Hepatocyte (in vitro differentiated cells): Measurements from ENCODE around the gene SIRT1. TPM values are rescaled to one million over a fixed set of nuclear protein-coding genes. Genes with fewer than 3 reads are reported as not detected.

Source experiments
- DNase-seq: peaks from one replicate; pipeline ENCODE4 v3.0.0-alpha.2; 2016; ENCODE audit warnings: low spot score
- H2AFZ ChIP-seq: fragments of 200-600 bp; sonication (generic); 2 replicates; pipeline ENCODE4 v1.6.0; 2016; ENCODE audit warnings: antibody characterized with exemption, mild to moderate bottlenecking
- H3K27ac ChIP-seq: fragments of 200-600 bp; sonication (generic); 2 replicates; pipeline ENCODE4 v1.5.1; 2016; ENCODE audit warnings: mild to moderate bottlenecking
- H3K27me3 ChIP-seq: fragments of 200-600 bp; sonication (generic); 2 replicates; pipeline ENCODE4 v1.6.1; 2016
- H3K36me3 ChIP-seq: fragments of 200-600 bp; sonication (generic); replicated peaks from 2 replicates; pipeline ENCODE4 v1.5.1; 2016; ENCODE audit warnings: low read depth; ENCODE audit not compliant: insufficient read depth
- H3K4me1 ChIP-seq: fragments of 200-600 bp; sonication (generic); 2 replicates; pipeline ENCODE4 v1.5.1; 2016; ENCODE audit warnings: mild to moderate bottlenecking, moderate library complexity; ENCODE audit not compliant: insufficient read depth
- H3K4me2 ChIP-seq: fragments of 200-600 bp; sonication (generic); 2 replicates; pipeline ENCODE4 v1.6.0; 2016
- H3K4me3 ChIP-seq: fragments of 200-600 bp; sonication (generic); 2 replicates; pipeline ENCODE4 v1.5.1; 2016; ENCODE audit warnings: mild to moderate bottlenecking
- H3K79me2 ChIP-seq: fragments of 200-600 bp; sonication (generic); 2 replicates; pipeline ENCODE4 v1.6.0; 2017; ENCODE audit warnings: mild to moderate bottlenecking
- H3K9me2 ChIP-seq: fragments of 200-600 bp; sonication (generic); replicated peaks from 2 replicates; pipeline ENCODE4 v1.6.0; 2017; ENCODE audit warnings: mild to moderate bottlenecking; ENCODE audit not compliant: insufficient read depth
- H3K9me3 ChIP-seq: fragments of 200-600 bp; sonication (generic); 2 replicates; pipeline ENCODE4 v1.5.1; 2016; ENCODE audit warnings: low read depth, mild to moderate bottlenecking
- H4K20me1 ChIP-seq: fragments of 200-600 bp; sonication (generic); 2 replicates; pipeline ENCODE4 v1.6.0; 2016; ENCODE audit warnings: mild to moderate bottlenecking; ENCODE audit not compliant: insufficient read depth, poor library complexity, severe bottlenecking
- EZH2 ChIP-seq: fragments of 200-600 bp; sonication (generic); IDR thresholded peaks from 2 replicates; pipeline ENCODE4 v1.6.1; 2016; ENCODE audit warnings: antibody characterized with exemption, mild to moderate bottlenecking, borderline replicate concordance
- EZH2phosphoT487 ChIP-seq: fragments of 200-600 bp; sonication (generic); IDR thresholded peaks from one replicate; pipeline ENCODE4 v1.6.1; 2018; ENCODE audit warnings: antibody characterized with exemption, mild to moderate bottlenecking, low read depth, moderate library complexity; ENCODE audit not compliant: unreplicated experiment, severe bottlenecking
- WGBS: methylation state at CpG from one replicate; pipeline ENCODE4 v1.1.6; 2016; ENCODE audit warnings: low lambda C conversion rate; ENCODE audit errors: missing lambda C conversion rate; 5-methylcytosine and 5-hydroxymethylcytosine counted together
- polyA plus RNA-seq: library from polyadenylated mRNA; unstranded; fragments of >200 nt; fragmentation: Nextera tagmentation; extraction: Ambion mirVana; gene quantifications from 2 replicates; pipeline ENCODE4 v1.2.1, GENCODE V29; 2016
- total RNA-seq: library from RNA; depleted of rRNA; stranded (reverse); fragments of >200 nt; gene quantifications from 2 replicates; pipeline ENCODE4 v1.2.3, GENCODE V29; 2014
- TF ChIP-seq, protein P1 (sequence below): fragments of 200-600 bp; sonication (generic); IDR thresholded peaks from 2 replicates; pipeline ENCODE4 v1.5.1; 2016; ENCODE audit warnings: antibody characterized with exemption, mild to moderate bottlenecking; ENCODE audit not compliant: poor library complexity

The SIRT1 gene
- total and polyA plus RNA-seq, 2 experiments from 2014 or later, result 14.7 to 24.3 TPM

DNA sequence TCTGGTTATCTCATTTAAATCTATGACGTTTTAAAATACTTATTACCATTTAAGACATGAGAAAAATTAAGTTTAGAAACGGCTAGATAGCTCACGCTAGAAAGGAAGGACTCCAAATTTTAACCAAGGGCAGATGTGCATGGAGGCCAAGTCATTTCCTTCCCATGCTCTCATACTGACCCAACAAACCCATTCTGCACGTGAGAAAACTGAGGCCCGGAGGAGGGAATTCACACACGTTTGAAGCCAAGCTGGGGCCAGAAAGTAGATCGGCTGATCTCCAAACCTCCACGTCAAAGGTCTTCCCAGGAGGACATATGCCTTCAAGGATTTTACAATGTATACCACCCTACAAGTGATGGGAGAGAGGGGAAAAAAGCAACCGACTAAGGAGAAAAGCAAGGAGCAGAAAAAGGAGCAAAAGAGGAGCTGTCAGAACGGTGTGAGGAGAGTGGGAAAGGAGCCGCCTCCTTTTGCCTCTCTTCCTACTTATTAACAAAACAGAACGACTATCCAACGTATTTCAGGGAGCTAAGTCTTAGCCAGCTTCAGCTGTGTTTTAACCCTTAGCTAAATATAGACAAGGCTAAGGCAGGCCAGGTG lies 645 bp upstream of the SIRT1 start:
- Histone ChIP-seq H4K20me1 (peaks cover 27% of the 10 kb centered on the region), H3K36me3 (no peaks in the 10 kb centered on the region), H3K27ac (peak overlapping the region; percentile 93), H3K9me3 (no peaks in the 10 kb centered on the region), H3K4me2 (peak overlapping the region; percentile 76), H3K4me1 (no peaks in the 10 kb centered on the region), H3K4me3 (peak overlapping the region; percentile 6), H3K9me2 (no peaks in the 10 kb centered on the region), H2AFZ (peak overlapping the region; percentile 87), H3K27me3 (no peaks in the 10 kb centered on the region), H3K79me2 (peaks cover 35% of the 10 kb centered on the region)
- WGBS, result 33% methylated on average over 13 of the region's 13 CpGs
- no peak for TF ChIP-seq EZH2phosphoT487
- TF ChIP-seq, protein P1, sequence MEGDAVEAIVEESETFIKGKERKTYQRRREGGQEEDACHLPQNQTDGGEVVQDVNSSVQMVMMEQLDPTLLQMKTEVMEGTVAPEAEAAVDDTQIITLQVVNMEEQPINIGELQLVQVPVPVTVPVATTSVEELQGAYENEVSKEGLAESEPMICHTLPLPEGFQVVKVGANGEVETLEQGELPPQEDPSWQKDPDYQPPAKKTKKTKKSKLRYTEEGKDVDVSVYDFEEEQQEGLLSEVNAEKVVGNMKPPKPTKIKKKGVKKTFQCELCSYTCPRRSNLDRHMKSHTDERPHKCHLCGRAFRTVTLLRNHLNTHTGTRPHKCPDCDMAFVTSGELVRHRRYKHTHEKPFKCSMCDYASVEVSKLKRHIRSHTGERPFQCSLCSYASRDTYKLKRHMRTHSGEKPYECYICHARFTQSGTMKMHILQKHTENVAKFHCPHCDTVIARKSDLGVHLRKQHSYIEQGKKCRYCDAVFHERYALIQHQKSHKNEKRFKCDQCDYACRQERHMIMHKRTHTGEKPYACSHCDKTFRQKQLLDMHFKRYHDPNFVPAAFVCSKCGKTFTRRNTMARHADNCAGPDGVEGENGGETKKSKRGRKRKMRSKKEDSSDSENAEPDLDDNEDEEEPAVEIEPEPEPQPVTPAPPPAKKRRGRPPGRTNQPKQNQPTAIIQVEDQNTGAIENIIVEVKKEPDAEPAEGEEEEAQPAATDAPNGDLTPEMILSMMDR, result no peak
- no peak for TF ChIP-seq EZH2
- DNase-seq, result no peak

DNA sequence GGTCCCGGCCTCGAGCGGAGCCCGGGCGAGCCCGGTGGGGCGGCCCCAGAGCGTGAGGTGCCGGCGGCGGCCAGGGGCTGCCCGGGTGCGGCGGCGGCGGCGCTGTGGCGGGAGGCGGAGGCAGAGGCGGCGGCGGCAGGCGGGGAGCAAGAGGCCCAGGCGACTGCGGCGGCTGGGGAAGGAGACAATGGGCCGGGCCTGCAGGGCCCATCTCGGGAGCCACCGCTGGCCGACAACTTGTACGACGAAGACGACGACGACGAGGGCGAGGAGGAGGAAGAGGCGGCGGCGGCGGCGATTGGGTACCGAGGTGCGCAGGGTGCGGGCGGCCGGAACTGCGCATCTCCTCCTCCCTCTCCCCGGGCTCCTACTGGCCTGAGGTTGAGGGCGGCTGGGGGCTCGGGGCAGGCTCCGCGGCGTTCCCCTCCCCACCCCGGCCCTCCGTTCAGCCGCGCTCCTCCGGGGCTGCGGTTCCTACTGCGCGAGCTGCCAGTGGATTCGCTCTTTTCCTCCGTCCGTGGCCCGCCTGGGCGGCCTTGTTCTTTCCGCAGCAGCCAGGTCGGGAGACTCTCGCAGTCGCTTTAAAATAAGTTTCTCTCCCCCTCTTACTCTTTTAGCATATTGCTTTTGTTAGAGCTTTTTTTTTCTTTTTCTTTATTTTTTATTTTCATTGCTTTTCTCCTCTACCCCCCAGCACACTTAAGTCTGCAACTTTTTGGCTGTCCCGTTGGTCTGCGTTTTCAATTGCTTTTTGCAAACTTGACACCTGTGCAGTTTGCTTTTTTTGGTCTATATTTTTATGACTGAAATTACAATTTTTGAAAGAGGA lies 600 bp downstream of the SIRT1 start:
- no peaks in the 10 kb centered on the region for H3K9me2 ChIP-seq
- peaks cover 48% of the 10 kb centered on the region for H3K79me2 ChIP-seq
- TF ChIP-seq EZH2 (no peak), EZH2phosphoT487 (no peak)
- TF ChIP-seq, protein P1, result no peak
- WGBS, result under 1% methylated on average over 30 of the region's 73 CpGs
- peak; percentile 87 for DNase-seq
- H3K36me3 ChIP-seq, result no peaks in the 10 kb centered on the region
- H4K20me1 ChIP-seq, result peaks cover 29% of the 10 kb centered on the region
- H3K9me3 ChIP-seq, result no peaks in the 10 kb centered on the region
- H2AFZ ChIP-seq, result peak overlapping the region; percentile 61
- H3K4me3 ChIP-seq, result peak overlapping the region; percentile 95
- H3K27me3 ChIP-seq, result no peaks in the 10 kb centered on the region
- H3K4me2 ChIP-seq, result peak overlapping the region; percentile 90
- H3K27ac ChIP-seq, result peak overlapping the region; percentile 93
- H3K4me1 ChIP-seq, result no peaks in the 10 kb centered on the region

DNA sequence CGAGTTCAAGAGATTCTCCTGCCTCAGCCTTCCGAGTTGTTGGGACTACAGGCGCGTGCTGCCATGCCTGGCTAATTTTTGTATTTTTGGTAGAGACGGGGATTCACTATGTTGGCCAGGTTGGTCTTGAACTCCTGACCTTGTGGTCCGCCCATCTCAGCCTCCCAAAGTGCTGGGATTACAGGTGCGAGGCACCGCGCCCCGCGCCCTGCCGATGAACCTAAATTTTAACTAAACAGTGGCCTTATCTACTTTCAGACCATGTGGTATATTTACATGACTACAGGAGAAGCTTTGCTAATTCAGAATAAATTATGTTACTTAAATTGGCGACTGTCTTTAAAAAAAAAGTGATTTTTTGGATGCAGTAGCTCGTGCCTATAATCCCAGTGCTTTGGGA lies 9.2 kb downstream of the SIRT1 start:
- Histone ChIP-seq H4K20me1 (peaks cover 6% of the 10 kb centered on the region), H3K27ac (no peak overlapping the region), H3K4me2 (no peak overlapping the region), H3K4me1 (no peaks in the 10 kb centered on the region), H3K9me3 (no peaks in the 10 kb centered on the region), H3K36me3 (no peaks in the 10 kb centered on the region), H2AFZ (no peak overlapping the region), H3K9me2 (no peaks in the 10 kb centered on the region), H3K4me3 (no peak overlapping the region), H3K79me2 (peaks cover 89% of the 10 kb centered on the region), H3K27me3 (no peaks in the 10 kb centered on the region)
- TF ChIP-seq EZH2phosphoT487, result no peak
- whole genome bisulfite sequencing, result 89% methylated on average over 14 of the region's 14 CpGs
- DNase-seq, result no peak

DNA sequence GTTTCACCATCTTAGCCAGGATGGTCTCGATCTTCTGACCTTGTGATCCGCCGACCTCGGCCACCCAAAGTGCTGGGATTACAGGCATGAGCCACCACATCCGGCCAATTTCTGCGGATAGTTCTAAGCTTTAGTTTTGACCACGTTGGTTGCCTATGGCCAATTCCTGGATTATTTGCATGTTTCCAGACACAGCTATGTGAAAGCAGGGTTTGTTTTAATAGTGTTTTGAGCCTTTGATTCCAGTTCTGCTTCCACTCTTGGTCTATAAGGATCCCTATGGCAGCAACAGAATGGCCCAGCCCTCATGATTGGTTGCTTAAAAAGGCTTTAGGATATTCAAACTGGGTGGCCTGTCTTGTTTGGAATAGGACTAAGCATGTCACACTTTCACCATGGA lies 19.1 kb downstream of the SIRT1 start:
- no peak overlapping the region for H3K4me3 ChIP-seq
- H3K79me2 ChIP-seq, result peaks cover 65% of the 10 kb centered on the region
- TF ChIP-seq, protein P1, result no peak
- no peak for TF ChIP-seq EZH2phosphoT487
- TF ChIP-seq EZH2, result no peak
- H3K9me3 ChIP-seq, result no peaks in the 10 kb centered on the region
- DNase-seq, result no peak
- H3K27ac ChIP-seq, result no peak overlapping the region
- H3K36me3 ChIP-seq, result no peaks in the 10 kb centered on the region
- H3K9me2 ChIP-seq, result no peaks in the 10 kb centered on the region
- 94% methylated on average over 7 of the region's 7 CpGs for WGBS
- peaks cover 8% of the 10 kb centered on the region for H4K20me1 ChIP-seq
- H3K4me1 ChIP-seq, result no peaks in the 10 kb centered on the region
- H2AFZ ChIP-seq, result no peak overlapping the region
- no peak overlapping the region for H3K4me2 ChIP-seq
- H3K27me3 ChIP-seq, result no peaks in the 10 kb centered on the region
